Smooth muscle cell (in vitro differentiated cells): ENCODE measurements around the gene C1orf74. TPM values are rescaled to one million over a fixed set of nuclear protein-coding genes. Genes with fewer than 3 reads are reported as not detected.
A peak's percentile ranks its signal among the peaks of the same experiment; 100 is the strongest.

Experiments used
- DNase-seq: peaks from one replicate; lab custom pipeline; 2025; ENCODE audit not compliant: unreplicated experiment; lab: John Stamatoyannopoulos, UW
- H2AFZ ChIP-seq: fragments of 200-600 bp; sonication (generic); 2 replicates; pipeline ENCODE4 v1.6.0; 2016; ENCODE audit warnings: antibody characterized with exemption, low read depth, mild to moderate bottlenecking
- H3F3A ChIP-seq: fragments of 200-600 bp; sonication (generic); 2 replicates; pipeline ENCODE4 v1.6.0; 2017; ENCODE audit warnings: antibody characterized with exemption, low read depth
- H3K27ac ChIP-seq: fragments of 200-600 bp; sonication (generic); 2 replicates; pipeline ENCODE4 v1.5.1; 2016; ENCODE audit warnings: low read depth, mild to moderate bottlenecking
- H3K27me3 ChIP-seq: fragments of 200-600 bp; sonication (generic); 2 replicates; pipeline ENCODE4 v1.6.1; 2016; ENCODE audit warnings: low read depth, mild to moderate bottlenecking
- H3K36me3 ChIP-seq: fragments of 200-600 bp; sonication (generic); 2 replicates; pipeline ENCODE4 v1.5.1; 2016; ENCODE audit warnings: low read depth
- H3K4me1 ChIP-seq: fragments of 200-600 bp; sonication (generic); 2 replicates; pipeline ENCODE4 v1.5.1; 2016; ENCODE audit warnings: low read depth
- H3K4me2 ChIP-seq: fragments of 200-600 bp; sonication (generic); 2 replicates; pipeline ENCODE4 v1.6.0; 2016; ENCODE audit warnings: mild to moderate bottlenecking
- H3K4me3 ChIP-seq: fragments of 200-600 bp; sonication (generic); 2 replicates; pipeline ENCODE4 v1.5.1; 2016; ENCODE audit warnings: mild to moderate bottlenecking
- H3K79me2 ChIP-seq: fragments of 200-600 bp; sonication (generic); 2 replicates; pipeline ENCODE4 v1.6.0; 2016; ENCODE audit warnings: low read depth, mild to moderate bottlenecking
- H3K9ac ChIP-seq: fragments of 200-600 bp; sonication (generic); 2 replicates; pipeline ENCODE4 v1.6.0; 2016; ENCODE audit warnings: low read depth
- H3K9me3 ChIP-seq: fragments of 200-600 bp; sonication (generic); replicated peaks from 2 replicates; pipeline ENCODE4 v1.5.1; 2016; ENCODE audit warnings: low read depth
- H4K20me1 ChIP-seq: fragments of 200-600 bp; sonication (generic); 2 replicates; pipeline ENCODE4 v1.6.0; 2016; ENCODE audit warnings: low read depth
- WGBS: methylation state at CpG from one replicate; pipeline ENCODE4 v1.1.7; 2016; ENCODE audit warnings: low lambda C conversion rate; 5-methylcytosine and 5-hydroxymethylcytosine counted together
- polyA plus RNA-seq: library from polyadenylated mRNA; unstranded; fragments of >200 nt; fragmentation: Nextera tagmentation; extraction: Ambion mirVana; gene quantifications from 2 replicates; pipeline ENCODE4 v1.2.1, GENCODE V29; 2016
- total RNA-seq: library from RNA; depleted of rRNA; stranded (reverse); fragments of >200 nt; gene quantifications from 2 replicates; pipeline ENCODE4 v1.2.3, GENCODE V29; 2014
- TF ChIP-seq, protein P1 (sequence below): fragments of 200-600 bp; sonication (generic); IDR thresholded peaks from 2 replicates; pipeline ENCODE4 v1.5.1; 2017; ENCODE audit warnings: borderline replicate concordance, mild to moderate bottlenecking, antibody characterized with exemption; ENCODE audit not compliant: insufficient read depth, poor library complexity, severe bottlenecking

The C1orf74 gene
- total and polyA plus RNA-seq, 2 experiments from 2014 or later, result 1.0 to 5.0 TPM

DNA sequence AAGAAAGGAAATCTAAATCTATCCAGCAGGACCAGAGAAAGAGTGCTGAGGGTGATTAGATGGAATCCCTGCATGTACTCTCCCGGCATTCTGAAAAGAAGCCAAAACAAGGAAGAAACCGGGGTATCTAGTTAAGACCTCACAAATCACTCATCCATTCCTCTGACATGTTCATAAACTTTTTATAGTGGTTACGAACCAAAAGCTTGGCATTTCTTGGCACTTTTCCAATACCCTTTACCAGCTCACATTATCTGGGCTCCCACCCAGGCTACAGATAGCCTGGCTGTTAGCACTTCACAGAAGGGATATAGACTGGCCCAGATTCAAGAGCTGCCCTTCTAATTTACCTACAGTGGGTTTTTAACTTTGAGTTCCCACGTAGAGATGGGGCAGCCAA, 1.8 kb upstream of the C1orf74 start:
- Histone ChIP-seq H3K36me3 (no peaks in the 10 kb centered on the region), H3K4me3 (no peak overlapping the region), H2AFZ (no peak overlapping the region), H3K4me2 (no peak overlapping the region), H3K9me3 (no peaks in the 10 kb centered on the region), H3F3A (peaks cover 6% of the 10 kb centered on the region), H4K20me1 (no peaks in the 10 kb centered on the region), H3K27me3 (no peaks in the 10 kb centered on the region), H3K4me1 (peaks cover 6% of the 10 kb centered on the region), H3K27ac (no peak overlapping the region), H3K9ac (no peak overlapping the region), H3K79me2 (no peaks in the 10 kb centered on the region)
- 66% methylated on average over 4 of the region's 4 CpGs for WGBS
- TF ChIP-seq, protein P1, sequence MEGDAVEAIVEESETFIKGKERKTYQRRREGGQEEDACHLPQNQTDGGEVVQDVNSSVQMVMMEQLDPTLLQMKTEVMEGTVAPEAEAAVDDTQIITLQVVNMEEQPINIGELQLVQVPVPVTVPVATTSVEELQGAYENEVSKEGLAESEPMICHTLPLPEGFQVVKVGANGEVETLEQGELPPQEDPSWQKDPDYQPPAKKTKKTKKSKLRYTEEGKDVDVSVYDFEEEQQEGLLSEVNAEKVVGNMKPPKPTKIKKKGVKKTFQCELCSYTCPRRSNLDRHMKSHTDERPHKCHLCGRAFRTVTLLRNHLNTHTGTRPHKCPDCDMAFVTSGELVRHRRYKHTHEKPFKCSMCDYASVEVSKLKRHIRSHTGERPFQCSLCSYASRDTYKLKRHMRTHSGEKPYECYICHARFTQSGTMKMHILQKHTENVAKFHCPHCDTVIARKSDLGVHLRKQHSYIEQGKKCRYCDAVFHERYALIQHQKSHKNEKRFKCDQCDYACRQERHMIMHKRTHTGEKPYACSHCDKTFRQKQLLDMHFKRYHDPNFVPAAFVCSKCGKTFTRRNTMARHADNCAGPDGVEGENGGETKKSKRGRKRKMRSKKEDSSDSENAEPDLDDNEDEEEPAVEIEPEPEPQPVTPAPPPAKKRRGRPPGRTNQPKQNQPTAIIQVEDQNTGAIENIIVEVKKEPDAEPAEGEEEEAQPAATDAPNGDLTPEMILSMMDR, result no peak
- DNase-seq, result no peak

DNA sequence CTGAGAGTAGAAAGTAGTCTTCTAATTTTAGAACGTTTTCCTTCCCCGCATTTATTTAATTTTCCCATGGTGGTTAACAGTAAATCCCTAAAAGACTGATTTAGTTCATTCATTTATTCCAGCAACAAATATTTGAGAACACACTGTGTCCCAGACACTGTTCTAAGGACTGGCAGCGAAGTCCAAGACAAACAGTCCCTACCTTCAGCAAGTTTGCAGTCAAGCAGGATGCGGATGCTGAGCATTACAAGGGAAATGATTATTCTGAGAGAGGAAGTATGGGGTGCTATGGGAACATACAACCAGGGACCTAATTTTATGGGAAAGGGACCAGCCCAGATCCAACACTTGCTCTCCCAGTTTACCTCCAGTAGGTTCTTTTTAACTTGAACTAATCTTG, 1.2 kb upstream of the C1orf74 start:
- TF ChIP-seq, protein P1, result no peak
- no peak for DNase-seq
- no peaks in the 10 kb centered on the region for H3K27me3 ChIP-seq
- no peaks in the 10 kb centered on the region for H4K20me1 ChIP-seq
- WGBS, result 98% methylated on average over 4 of the region's 4 CpGs
- H3K4me2 ChIP-seq, result no peak overlapping the region
- H3F3A ChIP-seq, result peaks cover 6% of the 10 kb centered on the region
- no peak overlapping the region for H2AFZ ChIP-seq
- H3K9ac ChIP-seq, result no peak overlapping the region
- H3K4me3 ChIP-seq, result no peak overlapping the region
- H3K36me3 ChIP-seq, result no peaks in the 10 kb centered on the region
- no peaks in the 10 kb centered on the region for H3K79me2 ChIP-seq
- H3K27ac ChIP-seq, result no peak overlapping the region
- no peaks in the 10 kb centered on the region for H3K9me3 ChIP-seq
- peaks cover 6% of the 10 kb centered on the region for H3K4me1 ChIP-seq

DNA sequence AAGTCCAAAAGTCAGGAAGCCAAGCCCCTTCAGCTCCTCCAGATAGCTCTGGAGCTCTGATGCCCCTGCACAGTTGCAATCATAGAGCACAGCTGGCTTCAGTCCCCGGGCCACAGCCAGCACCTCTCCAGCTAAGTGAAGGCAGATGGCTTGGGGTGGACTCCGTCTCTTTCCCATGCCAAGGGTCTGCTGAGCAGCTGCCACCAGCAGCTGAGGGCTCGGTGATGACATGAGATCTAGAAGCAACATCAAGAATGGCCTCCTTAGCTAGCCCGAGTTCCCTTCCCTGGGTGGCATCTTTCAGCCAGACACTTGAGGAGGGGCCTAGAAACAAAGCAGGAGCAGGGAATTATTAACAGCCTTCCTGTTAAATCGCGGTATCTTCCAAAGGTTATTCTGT, 973 bp downstream of the C1orf74 start:
- Histone ChIP-seq H3K36me3 (no peaks in the 10 kb centered on the region), H3K4me2 (peak overlapping the region; percentile 93), H3K9ac (peak overlapping the region; percentile 86), H3K4me3 (peak overlapping the region; percentile 87), H3K4me1 (peaks cover 6% of the 10 kb centered on the region), H3K9me3 (no peaks in the 10 kb centered on the region), H3K27ac (no peak overlapping the region), H3K79me2 (no peaks in the 10 kb centered on the region), H3K27me3 (no peaks in the 10 kb centered on the region), H4K20me1 (no peaks in the 10 kb centered on the region), H3F3A (peaks cover 6% of the 10 kb centered on the region), H2AFZ (no peak overlapping the region)
- no peak for DNase-seq
- TF ChIP-seq, protein P1, result no peak
- WGBS, result 80% methylated on average over 6 of the region's 6 CpGs

DNA sequence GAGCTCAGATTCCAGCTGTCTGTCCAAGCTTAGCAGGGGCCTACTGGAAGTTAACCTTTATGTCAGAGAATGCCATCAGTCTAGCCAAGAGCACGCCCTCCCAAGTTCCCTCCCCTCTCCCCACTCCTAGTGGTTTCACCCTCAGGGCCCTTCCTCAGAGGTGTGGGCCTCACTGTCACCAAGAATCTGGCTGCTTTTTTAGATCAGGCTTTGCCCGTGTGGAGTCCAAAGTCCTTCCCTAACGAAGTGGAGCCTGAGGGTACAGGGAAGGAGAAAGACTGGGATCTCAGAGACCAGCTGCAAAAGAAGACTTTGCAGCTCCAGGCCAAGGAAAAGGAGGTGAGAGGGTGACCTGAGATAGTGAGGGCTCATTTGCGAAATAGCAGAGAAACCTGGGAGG, 4.1 kb downstream of the C1orf74 start:
- H3K27me3 ChIP-seq, result no peaks in the 10 kb centered on the region
- TF ChIP-seq, protein P1, result no peak
- no peaks in the 10 kb centered on the region for H3K79me2 ChIP-seq
- no peak for DNase-seq
- WGBS, result 65% methylated on average over 4 of the region's 4 CpGs
- no peak overlapping the region for H3K27ac ChIP-seq
- H4K20me1 ChIP-seq, result no peaks in the 10 kb centered on the region
- H3K9me3 ChIP-seq, result no peaks in the 10 kb centered on the region
- peaks cover 6% of the 10 kb centered on the region for H3F3A ChIP-seq
- peaks cover 6% of the 10 kb centered on the region for H3K4me1 ChIP-seq
- no peak overlapping the region for H2AFZ ChIP-seq
- H3K4me2 ChIP-seq, result no peak overlapping the region
- H3K9ac ChIP-seq, result no peak overlapping the region
- H3K4me3 ChIP-seq, result no peak overlapping the region
- H3K36me3 ChIP-seq, result no peaks in the 10 kb centered on the region
